SK-N-SH treated with all-trans-retinoic acid at 6 μM for 48 hours (cell line): ENCODE measurements around the gene DRAP1.

ENCODE experiments used
- ARNTL ChIP-seq: fragments of 450-650 bp; formaldehyde crosslinking; IDR thresholded peaks from 2 replicates; pipeline ENCODE4 v1.5.0; 2020; ENCODE audit warnings: low read depth, mild to moderate bottlenecking, moderate library complexity, borderline replicate concordance
- ESRRG ChIP-seq: fragments of 250-450 bp; sonication (Bioruptor Pico); IDR thresholded peaks from 2 replicates; pipeline ENCODE4 v1.6.1; 2021; ENCODE audit warnings: mild to moderate bottlenecking
- OSR1 ChIP-seq: fragments of 250-450 bp; sonication (Bioruptor Pico); IDR thresholded peaks from 2 replicates; pipeline ENCODE4 v1.8.0; 2022; ENCODE audit warnings: moderate library complexity, mild to moderate bottlenecking, inconsistent platforms
- PPARA ChIP-seq: fragments of 250-450 bp; sonication (Bioruptor Pico); IDR thresholded peaks from 2 replicates; pipeline ENCODE4 v1.5.0; 2020; ENCODE audit warnings: mild to moderate bottlenecking, borderline replicate concordance
- RARB ChIP-seq: fragments of 250-450 bp; sonication (Bioruptor Pico); IDR thresholded peaks from 2 replicates; pipeline ENCODE4 v1.8.0; 2021; ENCODE audit warnings: mild to moderate bottlenecking, moderate library complexity
- SNAI2 ChIP-seq: fragments of 250-450 bp; sonication (Bioruptor Pico); IDR thresholded peaks from 2 replicates; pipeline ENCODE4 v1.5.0; 2020; ENCODE audit warnings: mild to moderate bottlenecking, moderate library complexity
- TOX ChIP-seq: fragments of 250-450 bp; sonication (Bioruptor Pico); IDR thresholded peaks from 2 replicates; pipeline ENCODE4 v1.8.0; 2021; ENCODE audit warnings: mild to moderate bottlenecking, moderate library complexity, borderline replicate concordance
- ZC3H10 ChIP-seq: fragments of 250-450 bp; sonication (Bioruptor Pico); IDR thresholded peaks from 2 replicates; pipeline ENCODE4 v1.5.1; 2021; ENCODE audit warnings: mild to moderate bottlenecking, moderate library complexity
- ZFP3 ChIP-seq: fragments of 250-450 bp; sonication (Bioruptor Pico); IDR thresholded peaks from 2 replicates; pipeline ENCODE4 v1.5.0; 2020; ENCODE audit warnings: mild to moderate bottlenecking, moderate library complexity
- ZFP30 ChIP-seq: fragments of 450-650 bp; formaldehyde crosslinking; IDR thresholded peaks from 2 replicates; pipeline ENCODE4 v1.5.0; 2022; ENCODE audit warnings: mild to moderate bottlenecking, moderate library complexity
- ZNF70 ChIP-seq: fragments of 450-650 bp; formaldehyde crosslinking; IDR thresholded peaks from 2 replicates; pipeline ENCODE4 v1.5.0; 2020; ENCODE audit warnings: mild to moderate bottlenecking, moderate library complexity
- TF ChIP-seq, protein P1 (sequence below): fragments of 250-450 bp; sonication (Bioruptor Pico); IDR thresholded peaks from 2 replicates; pipeline ENCODE4 v1.5.0; 2020; ENCODE audit warnings: mild to moderate bottlenecking, moderate library complexity
- TF ChIP-seq, protein P2 (sequence below): fragments of 250-450 bp; sonication (Bioruptor Pico); IDR thresholded peaks from 2 replicates; pipeline ENCODE4 v1.8.0; 2020; ENCODE audit warnings: mild to moderate bottlenecking, moderate library complexity, borderline replicate concordance
- TF ChIP-seq, protein P3 (sequence below): fragments of 250-450 bp; sonication (Bioruptor Pico); IDR thresholded peaks from 2 replicates; pipeline ENCODE4 v1.5.1; 2021; ENCODE audit warnings: mild to moderate bottlenecking, moderate library complexity

DNA sequence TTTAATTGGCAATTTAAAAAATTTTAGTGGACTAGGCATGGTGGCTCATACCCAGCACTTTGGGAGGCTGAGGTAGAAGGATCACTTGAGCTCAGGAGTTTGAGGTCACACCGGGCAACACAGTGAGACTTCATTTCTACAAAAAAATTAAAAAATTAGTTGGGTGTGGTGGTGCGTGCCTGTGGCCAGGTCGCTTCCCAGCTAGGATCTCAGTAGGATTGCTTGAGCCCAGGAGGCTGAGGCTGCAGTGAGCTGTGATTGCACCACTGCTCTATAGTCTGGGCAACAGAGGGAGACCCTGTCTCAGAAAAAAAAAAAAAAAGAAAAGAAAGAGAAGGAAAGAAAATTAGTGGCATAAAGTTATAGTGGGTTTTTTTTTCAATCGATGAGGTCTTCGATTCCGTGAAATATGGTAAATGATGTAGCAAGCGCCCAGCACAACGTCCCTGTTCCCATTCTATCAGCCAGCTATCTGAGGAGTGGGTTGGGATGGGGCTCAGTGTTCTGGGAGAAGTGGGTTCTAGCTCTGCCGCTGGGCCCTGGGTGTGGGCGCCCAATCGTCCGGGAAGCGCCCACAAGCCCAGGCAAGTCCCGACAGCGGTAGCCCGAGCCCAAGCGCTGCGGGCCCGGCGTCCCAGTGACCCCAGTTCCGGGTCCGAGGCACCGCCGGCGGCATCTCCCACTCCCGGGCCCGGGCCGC is 20.4 kb upstream of the DRAP1 start:
- TF ChIP-seq TOX (CRISPR knock-in tag) (no peak), ZNF70 (CRISPR knock-in tag) (no peak), ESRRG (CRISPR knock-in tag) (no peak), RARB (CRISPR knock-in tag) (no peak), OSR1 (CRISPR knock-in tag) (no peak), ZFP3 (CRISPR knock-in tag) (no peak), PPARA (CRISPR knock-in tag) (no peak), ARNTL (no peak), ZC3H10 (CRISPR knock-in tag) (no peak), SNAI2 (CRISPR knock-in tag) (no peak), ZFP30 (no peak)
- TF ChIP-seq, protein P1, sequence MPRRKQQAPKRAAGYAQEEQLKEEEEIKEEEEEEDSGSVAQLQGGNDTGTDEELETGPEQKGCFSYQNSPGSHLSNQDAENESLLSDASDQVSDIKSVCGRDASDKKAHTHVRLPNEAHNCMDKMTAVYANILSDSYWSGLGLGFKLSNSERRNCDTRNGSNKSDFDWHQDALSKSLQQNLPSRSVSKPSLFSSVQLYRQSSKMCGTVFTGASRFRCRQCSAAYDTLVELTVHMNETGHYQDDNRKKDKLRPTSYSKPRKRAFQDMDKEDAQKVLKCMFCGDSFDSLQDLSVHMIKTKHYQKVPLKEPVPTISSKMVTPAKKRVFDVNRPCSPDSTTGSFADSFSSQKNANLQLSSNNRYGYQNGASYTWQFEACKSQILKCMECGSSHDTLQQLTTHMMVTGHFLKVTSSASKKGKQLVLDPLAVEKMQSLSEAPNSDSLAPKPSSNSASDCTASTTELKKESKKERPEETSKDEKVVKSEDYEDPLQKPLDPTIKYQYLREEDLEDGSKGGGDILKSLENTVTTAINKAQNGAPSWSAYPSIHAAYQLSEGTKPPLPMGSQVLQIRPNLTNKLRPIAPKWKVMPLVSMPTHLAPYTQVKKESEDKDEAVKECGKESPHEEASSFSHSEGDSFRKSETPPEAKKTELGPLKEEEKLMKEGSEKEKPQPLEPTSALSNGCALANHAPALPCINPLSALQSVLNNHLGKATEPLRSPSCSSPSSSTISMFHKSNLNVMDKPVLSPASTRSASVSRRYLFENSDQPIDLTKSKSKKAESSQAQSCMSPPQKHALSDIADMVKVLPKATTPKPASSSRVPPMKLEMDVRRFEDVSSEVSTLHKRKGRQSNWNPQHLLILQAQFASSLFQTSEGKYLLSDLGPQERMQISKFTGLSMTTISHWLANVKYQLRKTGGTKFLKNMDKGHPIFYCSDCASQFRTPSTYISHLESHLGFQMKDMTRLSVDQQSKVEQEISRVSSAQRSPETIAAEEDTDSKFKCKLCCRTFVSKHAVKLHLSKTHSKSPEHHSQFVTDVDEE (CRISPR knock-in tag) = no peak
- TF ChIP-seq, protein P2, sequence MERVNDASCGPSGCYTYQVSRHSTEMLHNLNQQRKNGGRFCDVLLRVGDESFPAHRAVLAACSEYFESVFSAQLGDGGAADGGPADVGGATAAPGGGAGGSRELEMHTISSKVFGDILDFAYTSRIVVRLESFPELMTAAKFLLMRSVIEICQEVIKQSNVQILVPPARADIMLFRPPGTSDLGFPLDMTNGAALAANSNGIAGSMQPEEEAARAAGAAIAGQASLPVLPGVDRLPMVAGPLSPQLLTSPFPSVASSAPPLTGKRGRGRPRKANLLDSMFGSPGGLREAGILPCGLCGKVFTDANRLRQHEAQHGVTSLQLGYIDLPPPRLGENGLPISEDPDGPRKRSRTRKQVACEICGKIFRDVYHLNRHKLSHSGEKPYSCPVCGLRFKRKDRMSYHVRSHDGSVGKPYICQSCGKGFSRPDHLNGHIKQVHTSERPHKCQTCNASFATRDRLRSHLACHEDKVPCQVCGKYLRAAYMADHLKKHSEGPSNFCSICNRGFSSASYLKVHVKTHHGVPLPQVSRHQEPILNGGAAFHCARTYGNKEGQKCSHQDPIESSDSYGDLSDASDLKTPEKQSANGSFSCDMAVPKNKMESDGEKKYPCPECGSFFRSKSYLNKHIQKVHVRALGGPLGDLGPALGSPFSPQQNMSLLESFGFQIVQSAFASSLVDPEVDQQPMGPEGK (CRISPR knock-in tag) = no peak
- TF ChIP-seq, protein P3, sequence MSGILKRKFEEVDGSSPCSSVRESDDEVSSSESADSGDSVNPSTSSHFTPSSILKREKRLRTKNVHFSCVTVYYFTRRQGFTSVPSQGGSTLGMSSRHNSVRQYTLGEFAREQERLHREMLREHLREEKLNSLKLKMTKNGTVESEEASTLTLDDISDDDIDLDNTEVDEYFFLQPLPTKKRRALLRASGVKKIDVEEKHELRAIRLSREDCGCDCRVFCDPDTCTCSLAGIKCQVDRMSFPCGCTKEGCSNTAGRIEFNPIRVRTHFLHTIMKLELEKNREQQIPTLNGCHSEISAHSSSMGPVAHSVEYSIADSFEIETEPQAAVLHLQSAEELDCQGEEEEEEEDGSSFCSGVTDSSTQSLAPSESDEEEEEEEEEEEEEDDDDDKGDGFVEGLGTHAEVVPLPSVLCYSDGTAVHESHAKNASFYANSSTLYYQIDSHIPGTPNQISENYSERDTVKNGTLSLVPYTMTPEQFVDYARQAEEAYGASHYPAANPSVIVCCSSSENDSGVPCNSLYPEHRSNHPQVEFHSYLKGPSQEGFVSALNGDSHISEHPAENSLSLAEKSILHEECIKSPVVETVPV = no peak
